ENCODE measurements around the gene CHD5. TPM values are rescaled to one million over a fixed set of nuclear protein-coding genes. Genes with fewer than 3 reads are reported as not detected.

The CHD5 gene
- total and polyA plus RNA-seq, 2 of the 4 experiments (the other 2 are of a cell fraction) = under 0.01 to 0.09 TPM

DNA sequence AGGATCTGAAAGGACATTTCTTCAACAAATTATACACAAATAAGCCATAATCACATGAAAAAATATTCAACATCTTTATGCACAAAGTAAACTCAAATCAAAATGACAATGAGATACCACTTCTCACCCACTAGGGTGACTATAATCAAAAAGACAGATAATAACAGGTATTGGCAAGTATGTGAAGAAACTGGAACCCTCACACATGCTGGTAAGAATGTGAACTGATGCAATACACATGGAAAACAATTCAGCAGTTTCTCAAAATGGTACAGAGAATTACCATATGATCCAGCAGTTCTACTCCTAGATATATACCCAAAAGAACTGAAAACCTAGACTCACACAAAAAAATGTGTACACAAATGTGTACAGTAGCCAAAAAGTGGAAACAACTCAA, 62.5 kb downstream of the CHD5 start:
- Histone ChIP-seq H2AK5ac (ENCODE audit: low read depth, low read length) (no peak overlapping the region), H3K23ac (ENCODE audit: low read depth, low read length) (no peak overlapping the region), H3K9me3 (ENCODE audit: control insufficient read depth, insufficient read depth, low read length) (peaks cover 4% of the 10 kb centered on the region), H3K4me3 (ENCODE audit: insufficient read depth, low read depth, low read length) (no peak overlapping the region), H3K4me1 (ENCODE audit: control insufficient read depth, insufficient read depth, low read length) (peaks cover 4% of the 10 kb centered on the region), H4K20me1 (ENCODE audit: insufficient read depth, low read length) (no peaks in the 10 kb centered on the region), H3K14ac (replicated peaks; ENCODE audit: low read depth, low read length) (no peak overlapping the region), H3K9me1 (ENCODE audit: insufficient read depth, low read length) (no peaks in the 10 kb centered on the region), H2BK120ac (ENCODE audit: low read depth, low read length) (no peak overlapping the region), H3K18ac (ENCODE audit: low read depth, low read length) (no peak overlapping the region), H4K91ac (ENCODE audit: insufficient read depth, low read depth, low read length) (no peak overlapping the region), H3K4ac (ENCODE audit: low read depth, low read length) (no peak overlapping the region), H2BK15ac (ENCODE audit: low read depth, low read length) (no peak overlapping the region), H4K5ac (ENCODE audit: low read depth, low read length) (no peak overlapping the region), H3K79me1 (ENCODE audit: low read depth in 1 of 2, low read length in 2 of 2) (no peaks in the 10 kb centered on the region), H4K8ac (ENCODE audit: low read depth in 2 of 2, low read length in 2 of 2) (no peak overlapping the region), H3K36me3 (ENCODE audit: control insufficient read depth, insufficient read depth, low read length) (no peaks in the 10 kb centered on the region), H3K56ac (ENCODE audit: extremely low read depth, insufficient read depth, low read length) (no peak overlapping the region), H2BK5ac (ENCODE audit: low read depth, low read length, poor library complexity, severe bottlenecking) (no peak overlapping the region), H3K27me3 (ENCODE audit: control insufficient read depth, insufficient read depth, low read length) (peaks cover 3% of the 10 kb centered on the region; the same call in 1 of the 2 replicates), H2AK9ac (replicated peaks; ENCODE audit: low read depth, low read length, poor library complexity) (no peak overlapping the region), H3K4me2 (ENCODE audit: low read depth, low read length) (no peak overlapping the region), H3K9ac (ENCODE audit: low read depth, low read length) (no peak overlapping the region), H2BK20ac (ENCODE audit: low read depth, low read length) (no peak overlapping the region), H2AFZ (replicated peaks; ENCODE audit: low read length, poor library complexity) (no peak overlapping the region), H3K27ac (ENCODE audit: insufficient read depth, low read length) (no peak overlapping the region)
- in situ Hi-C loops (cut with MboI; ENCODE audit: low sequenced_read_pairs) (no loop called here), intact Hi-C loops (cut with micrococcal nuclease) (loop anchor here (2.0 to 5.0 kb wide), 2 partner anchors 33 to 80 kb away; partner anchors contain the start of gene RPL22), dilution Hi-C loops (cut with HindIII; ENCODE audit: low sequenced_read_pairs, unreplicated experiment) (no loop called here)
- no TSS peak for BruUV-seq (replicated peaks)
- ATAC-seq (ENCODE audit: low read depth) = no peak
- ChIA-PET CTCF (no interaction called here), POLR2A (ENCODE audit: unreplicated experiment) (no interaction called here)
- TF ChIP-seq MXI1 (IDR thresholded peaks at IDR 0.05; ENCODE audit: borderline replicate concordance, low read depth, low read length) (no peak), RCOR1 (IDR thresholded peaks at IDR 0.05; ENCODE audit: insufficient replicate concordance, low read length) (no peak)
- no peak for DNase-seq

All from IMR-90 (cell line).